ENCODE results near the gene LEMD3. TPM values are rescaled to one million over a fixed set of nuclear protein-coding genes. Genes with fewer than 3 reads are reported as not detected.

The LEMD3 gene
- total RNA-seq, 6 donors from 2014 or later: 30.3 to 94.3 (median 49.3) TPM

DNA sequence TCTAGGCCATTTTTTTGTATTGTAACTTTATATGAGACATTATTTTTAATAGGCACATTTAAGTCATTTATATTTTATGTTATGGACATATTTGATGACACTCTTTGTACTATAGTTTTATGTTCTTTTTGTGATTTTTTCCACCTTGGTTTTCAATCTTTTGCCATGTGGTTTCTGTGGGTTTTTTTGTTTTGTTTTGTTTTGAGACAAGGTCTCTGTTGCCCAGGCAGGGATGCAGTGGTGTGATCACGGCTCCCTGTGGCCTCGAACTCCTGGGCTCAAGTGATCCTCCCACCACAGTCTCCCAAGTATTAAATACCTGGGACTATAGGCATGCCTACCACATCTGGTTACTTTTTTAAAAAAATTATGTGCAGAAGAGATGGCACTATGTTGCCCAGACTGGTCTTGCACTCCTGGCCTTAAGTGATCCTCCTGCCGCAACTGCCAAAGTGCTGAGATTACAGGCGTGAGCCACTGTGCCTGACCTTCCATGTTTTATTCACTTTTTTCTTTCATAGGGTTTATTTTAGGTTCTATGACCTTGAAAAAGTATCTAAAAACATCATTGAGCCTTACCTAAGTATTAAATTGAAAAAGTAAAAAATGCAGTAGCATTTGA is 125.4 kb downstream of the LEMD3 start:
- Histone ChIP-seq H3K27me3 (no peaks in the 10 kb centered on the region), H3K36me3 (no peaks in the 10 kb centered on the region), H3K4me3 (no peak overlapping the region), H3K4me1 (peaks cover 0 to 5% (median 0%) of the 10 kb centered on the region in 4 donors), H3K9me3 (no peaks in the 10 kb centered on the region), H3K27ac (no peak overlapping the region)
- no peak for ATAC-seq (ENCODE audit: low FRiP score in 2 of 2)
- no peak for TF ChIP-seq EP300 (IDR thresholded peaks at IDR 0.05)
- no peak for TF ChIP-seq POLR2A (IDR thresholded peaks at IDR 0.05)
- 87 to 93% methylated on average over 4 of the region's 4 CpGs for WGBS, 2 donors
- no peak for DNase-seq

DNA sequence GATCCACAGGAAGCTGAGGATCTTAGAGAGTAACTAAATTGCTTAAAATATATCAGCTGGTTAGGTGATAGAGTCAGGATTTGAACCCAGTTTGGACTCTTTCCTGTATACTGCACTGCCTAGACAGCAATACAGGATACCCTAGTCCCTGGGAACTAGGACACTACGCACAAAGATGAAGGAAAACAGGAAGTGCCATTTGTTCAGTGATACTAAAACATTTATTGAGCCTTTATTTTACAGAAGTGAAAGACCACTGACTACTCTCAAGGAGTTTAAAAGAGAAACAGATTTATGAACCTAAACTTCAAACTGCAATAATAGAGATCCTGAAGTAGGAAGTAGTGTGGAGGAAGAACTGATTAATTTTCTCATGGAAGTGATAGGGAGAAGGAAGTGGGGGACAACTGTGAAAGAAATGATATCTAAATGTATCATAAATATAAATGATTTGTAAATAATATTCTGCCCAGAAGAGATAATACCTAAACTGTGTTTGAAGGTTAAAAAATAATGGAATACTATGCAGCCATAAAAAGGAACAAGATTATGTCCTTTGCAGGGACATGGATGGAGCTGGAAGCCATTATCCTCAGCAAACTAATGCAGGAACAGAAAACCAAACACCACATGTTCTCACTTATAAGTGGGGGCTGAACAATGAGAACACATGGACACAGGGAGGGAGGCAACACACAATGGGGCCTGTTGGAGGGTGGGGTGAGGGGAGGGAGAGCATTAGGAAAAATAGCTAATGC is 127.3 kb downstream of the LEMD3 start:
- Histone ChIP-seq H3K4me3 (no peak overlapping the region), H3K27me3 (no peaks in the 10 kb centered on the region), H3K27ac (no peak overlapping the region), H3K36me3 (no peaks in the 10 kb centered on the region), H3K4me1 (peaks cover 0 to 5% (median 0%) of the 10 kb centered on the region in 4 donors), H3K9me3 (no peaks in the 10 kb centered on the region)
- TF ChIP-seq POLR2A (IDR thresholded peaks at IDR 0.05) (no peak), POLR2AphosphoS5 (IDR thresholded peaks at IDR 0.05) (no peak), EP300 (IDR thresholded peaks at IDR 0.05) (no peak)
- TF ChIP-seq, protein P1, sequence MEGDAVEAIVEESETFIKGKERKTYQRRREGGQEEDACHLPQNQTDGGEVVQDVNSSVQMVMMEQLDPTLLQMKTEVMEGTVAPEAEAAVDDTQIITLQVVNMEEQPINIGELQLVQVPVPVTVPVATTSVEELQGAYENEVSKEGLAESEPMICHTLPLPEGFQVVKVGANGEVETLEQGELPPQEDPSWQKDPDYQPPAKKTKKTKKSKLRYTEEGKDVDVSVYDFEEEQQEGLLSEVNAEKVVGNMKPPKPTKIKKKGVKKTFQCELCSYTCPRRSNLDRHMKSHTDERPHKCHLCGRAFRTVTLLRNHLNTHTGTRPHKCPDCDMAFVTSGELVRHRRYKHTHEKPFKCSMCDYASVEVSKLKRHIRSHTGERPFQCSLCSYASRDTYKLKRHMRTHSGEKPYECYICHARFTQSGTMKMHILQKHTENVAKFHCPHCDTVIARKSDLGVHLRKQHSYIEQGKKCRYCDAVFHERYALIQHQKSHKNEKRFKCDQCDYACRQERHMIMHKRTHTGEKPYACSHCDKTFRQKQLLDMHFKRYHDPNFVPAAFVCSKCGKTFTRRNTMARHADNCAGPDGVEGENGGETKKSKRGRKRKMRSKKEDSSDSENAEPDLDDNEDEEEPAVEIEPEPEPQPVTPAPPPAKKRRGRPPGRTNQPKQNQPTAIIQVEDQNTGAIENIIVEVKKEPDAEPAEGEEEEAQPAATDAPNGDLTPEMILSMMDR (IDR thresholded peaks at IDR 0.05): no peak
- ATAC-seq (ENCODE audit: low FRiP score in 2 of 2): no peak
- 50 to 62% methylated on average over 1 of the region's 1 CpG for WGBS, 2 donors
- no peak for DNase-seq

Other genes with a start within 250 kb of the LEMD3 start
- gene WIF1, start 48.3 kb upstream of the LEMD3 start, total RNA-seq: 100 to 1,000 TPM in 2 of 6 donors, 10 to 100 TPM in 4; 32.6 to 250 (median 64.4) TPM
- gene MSRB3, start 109.1 kb downstream of the LEMD3 start, total RNA-seq: 10 to 100 TPM; 15.7 to 76.3 (median 30.4) TPM